HG02623 (cell line): ENCODE measurements around the gene RELB.
"Not testable (repeated sequence)": the region's sequence is repeated elsewhere in the genome, so short reads cannot be mapped to it uniquely, and the experiment has no call there.

ENCODE experiments used
- ATAC-seq: cut with Tn5 transposase; IDR thresholded peaks from one replicate; pipeline ENCODE4 v1.9.1; 2021; ENCODE audit warnings: moderate library complexity; ENCODE audit not compliant: unreplicated experiment

RELB gene

DNA sequence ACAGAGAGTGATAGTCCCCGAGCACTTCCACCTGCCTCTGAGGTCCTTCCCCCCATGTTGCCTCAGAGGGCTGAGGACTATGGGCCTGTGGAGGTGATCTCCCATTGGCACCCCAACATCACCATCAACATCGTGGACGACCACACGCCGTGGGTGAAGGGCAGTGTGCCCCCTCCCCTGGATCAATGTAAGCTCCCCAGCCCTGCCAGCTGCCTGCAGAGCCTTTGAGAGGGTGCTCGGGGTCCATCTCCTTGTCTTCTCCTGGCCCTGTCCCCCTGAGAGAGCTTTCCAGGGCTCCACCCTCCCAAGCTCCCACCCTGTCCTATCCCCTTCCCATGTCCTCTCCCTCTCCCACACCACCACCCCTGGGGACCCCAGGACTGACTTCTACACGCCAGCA, 14.9 kb upstream of the RELB start:
- ATAC-seq = no peak

DNA sequence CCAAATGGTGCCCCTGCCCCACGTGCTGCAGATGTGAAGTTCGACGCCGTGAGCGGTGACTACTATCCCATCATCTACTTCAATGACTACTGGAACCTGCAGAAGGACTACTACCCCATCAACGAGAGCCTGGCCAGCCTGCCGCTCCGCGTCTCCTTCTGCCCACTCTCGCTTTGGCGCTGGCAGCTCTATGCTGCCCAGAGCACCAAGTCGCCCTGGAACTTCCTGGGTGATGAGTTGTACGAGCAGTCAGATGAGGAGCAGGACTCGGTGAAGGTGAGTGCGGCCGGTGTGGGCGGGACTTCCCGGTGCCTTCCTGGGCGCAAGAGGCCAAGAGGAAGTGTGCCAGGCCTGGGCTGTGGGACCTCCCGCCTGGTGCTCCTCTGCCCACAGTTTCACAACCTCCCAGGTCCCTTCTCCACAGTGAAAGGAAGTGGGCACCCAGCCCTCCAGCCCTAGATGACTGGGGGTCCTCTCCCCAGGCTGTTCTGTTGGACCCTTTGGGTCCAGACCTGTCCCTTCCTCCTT, 14.1 kb upstream of the RELB start:
- no peak for ATAC-seq

DNA sequence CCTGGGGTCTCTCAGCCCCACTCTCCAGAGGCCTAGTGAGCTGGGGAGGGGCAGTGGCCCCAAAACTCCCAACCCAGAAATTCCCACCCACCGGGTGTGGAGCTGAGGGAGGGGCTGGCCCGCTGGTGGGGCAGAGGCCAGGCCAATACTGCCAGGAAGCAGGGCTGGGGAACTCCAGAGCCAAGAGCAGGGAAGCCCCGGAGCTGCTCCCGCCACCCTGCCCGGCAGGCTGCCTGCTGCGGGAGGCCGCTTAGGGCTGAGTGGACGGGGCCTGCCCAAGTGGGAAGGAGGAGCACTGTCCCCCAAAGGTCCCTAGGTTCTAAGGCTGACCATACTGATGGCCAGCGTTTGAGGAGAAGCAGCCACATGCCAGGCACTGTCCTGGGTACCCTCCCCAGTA, 13.0 kb upstream of the RELB start:
- ATAC-seq = no peak

DNA sequence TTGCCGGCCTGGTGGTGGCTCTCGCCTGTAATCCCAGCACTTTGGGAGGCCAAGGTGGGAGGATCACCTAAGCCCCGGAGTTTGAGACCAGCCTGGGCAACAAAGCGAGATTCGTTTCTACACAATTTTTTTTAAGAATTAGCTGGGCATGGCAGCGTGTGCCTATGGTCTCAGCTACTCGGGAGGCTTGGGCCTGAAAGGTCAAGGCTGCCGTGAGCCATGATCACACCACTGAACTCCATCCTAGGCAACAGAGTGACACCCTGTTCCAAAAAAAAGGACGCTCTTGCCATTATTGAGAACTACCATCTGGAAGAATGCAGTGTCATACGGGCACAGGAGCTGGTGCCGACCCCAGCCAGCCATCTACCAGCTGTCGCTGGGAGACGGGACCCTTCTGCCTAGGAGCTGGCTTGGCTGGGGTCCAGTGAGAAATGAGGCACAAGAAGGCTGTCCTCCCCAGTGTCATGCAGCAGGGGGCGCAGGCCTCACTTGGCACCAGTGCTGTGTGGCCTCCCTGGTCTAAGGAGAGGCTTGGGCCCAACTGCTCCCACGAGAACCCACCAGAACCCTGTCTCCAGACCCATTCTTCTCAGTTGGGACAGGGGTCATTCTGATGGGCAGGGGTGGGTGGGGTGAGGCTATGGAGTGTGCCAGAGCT, 12.2 kb upstream of the RELB start:
- ATAC-seq = no peak

DNA sequence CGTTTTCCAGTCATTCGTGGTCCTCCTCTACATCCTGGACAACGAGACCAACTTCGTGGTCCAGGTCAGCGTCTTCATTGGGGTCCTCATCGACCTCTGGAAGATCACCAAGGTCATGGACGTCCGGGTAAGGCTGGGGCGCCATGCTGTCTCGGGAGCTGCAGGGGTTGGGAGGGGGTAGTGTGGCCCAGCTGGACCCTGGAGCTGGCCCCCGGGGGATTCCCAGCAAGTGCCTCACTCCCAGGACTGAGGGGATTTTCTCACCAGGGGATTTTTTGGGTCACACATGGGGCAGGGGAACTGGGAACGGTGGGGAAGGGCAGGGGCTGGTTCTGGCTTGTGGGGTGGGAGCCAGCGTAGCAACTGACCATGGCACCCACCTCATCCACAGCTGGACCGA, 10.8 kb upstream of the RELB start:
- no peak for ATAC-seq

DNA sequence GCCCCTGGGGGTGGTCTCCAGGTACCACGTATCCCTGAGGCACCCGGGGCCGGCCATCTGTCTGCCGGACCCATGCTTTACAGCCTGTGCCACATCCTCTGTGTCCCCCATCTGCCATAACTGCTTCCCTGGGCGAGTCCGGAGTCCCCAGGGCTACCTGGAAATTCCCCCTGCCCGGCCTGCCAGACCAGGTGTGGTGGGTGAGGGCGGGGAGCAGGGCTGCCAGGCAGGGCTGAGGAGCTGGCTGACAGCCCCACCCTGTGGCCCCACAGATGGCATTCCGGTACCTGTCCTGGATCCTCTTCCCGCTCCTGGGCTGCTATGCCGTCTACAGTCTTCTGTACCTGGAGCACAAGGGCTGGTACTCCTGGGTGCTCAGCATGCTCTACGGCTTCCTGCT, 10.3 kb upstream of the RELB start:
- ATAC-seq = no peak

DNA sequence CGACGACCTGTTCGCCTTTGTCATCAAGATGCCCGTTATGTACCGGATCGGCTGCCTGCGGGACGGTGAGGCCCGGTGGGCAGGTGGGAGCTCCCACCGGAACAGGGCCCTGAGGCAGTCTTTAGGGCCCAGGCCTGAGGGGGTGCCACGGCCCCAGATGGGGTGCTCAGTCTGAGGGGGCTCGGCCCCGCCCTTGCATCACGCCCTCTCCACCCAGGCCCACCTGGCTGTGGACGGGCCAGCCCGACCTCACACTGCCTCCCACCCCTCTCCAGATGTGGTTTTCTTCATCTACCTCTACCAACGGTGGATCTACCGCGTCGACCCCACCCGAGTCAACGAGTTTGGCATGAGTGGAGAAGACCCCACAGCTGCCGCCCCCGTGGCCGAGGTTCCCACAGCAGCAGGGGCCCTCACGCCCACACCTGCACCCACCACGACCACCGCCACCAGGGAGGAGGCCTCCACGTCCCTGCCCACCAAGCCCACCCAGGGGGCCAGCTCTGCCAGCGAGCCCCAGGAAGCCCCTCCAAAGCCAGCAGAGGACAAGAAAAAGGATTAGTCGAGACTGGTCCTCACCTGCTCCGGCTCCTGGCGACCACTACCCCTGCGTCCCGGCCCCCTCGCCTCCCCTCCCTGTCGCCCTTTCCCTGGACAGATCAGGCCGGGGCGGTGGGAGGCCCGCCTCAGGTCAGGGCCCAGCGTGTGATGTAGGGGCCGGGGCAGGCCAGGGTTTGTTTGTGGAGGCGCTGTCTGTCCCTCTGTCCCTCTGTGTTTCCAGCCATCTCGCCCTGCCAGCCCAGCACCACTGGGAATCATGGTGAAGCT, 8.7 kb upstream of the RELB start:
- no peak for ATAC-seq

DNA sequence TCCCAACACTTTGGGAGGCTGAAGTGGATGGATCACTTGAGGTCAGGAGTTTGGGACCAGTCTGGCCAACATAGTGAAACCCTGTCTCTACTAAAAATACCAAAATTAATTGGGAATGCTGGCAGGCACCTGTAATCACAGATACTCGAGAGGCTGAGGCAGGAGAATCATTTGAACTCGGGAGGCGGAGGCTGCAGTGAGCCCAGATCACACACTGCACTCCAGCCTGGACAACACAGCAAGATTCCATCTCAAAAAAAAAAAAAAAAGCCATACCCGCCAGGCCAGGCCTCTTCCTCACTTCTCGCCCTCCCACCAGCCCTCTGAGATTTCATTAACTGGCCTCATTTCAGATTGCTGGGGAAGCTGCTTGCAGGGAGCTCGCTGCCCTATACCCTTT, 7.7 kb upstream of the RELB start:
- ATAC-seq = no peak

DNA sequence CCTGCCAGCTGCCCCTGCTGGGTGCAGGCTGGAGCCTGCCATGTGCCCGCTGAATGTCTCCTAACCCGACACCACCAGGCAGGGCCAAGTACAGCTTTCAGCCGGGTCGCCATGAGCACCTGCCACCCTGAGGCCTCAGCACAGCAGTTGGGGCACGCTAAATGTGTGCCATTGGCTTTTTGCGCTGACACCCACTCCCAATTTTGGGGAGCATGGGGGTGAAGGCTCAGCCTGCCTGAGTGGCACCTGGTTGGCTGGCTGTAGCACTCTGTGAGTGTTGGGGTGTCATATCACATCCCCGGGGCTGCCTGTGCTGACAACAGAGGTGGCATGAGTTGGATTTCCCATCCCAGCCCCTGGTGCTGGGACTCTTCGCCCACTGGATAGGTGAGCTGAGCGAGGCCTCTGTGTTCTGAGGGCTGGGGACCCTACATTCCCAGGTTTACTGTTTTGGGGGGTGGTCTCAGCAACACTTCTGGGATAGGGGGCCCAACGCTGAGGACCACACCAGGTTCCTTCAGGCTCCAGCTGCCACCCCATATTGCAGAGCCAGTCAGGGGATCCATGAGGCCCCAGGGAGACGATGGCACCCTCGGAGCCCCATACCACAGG, 7.2 kb upstream of the RELB start:
- no peak for ATAC-seq

DNA sequence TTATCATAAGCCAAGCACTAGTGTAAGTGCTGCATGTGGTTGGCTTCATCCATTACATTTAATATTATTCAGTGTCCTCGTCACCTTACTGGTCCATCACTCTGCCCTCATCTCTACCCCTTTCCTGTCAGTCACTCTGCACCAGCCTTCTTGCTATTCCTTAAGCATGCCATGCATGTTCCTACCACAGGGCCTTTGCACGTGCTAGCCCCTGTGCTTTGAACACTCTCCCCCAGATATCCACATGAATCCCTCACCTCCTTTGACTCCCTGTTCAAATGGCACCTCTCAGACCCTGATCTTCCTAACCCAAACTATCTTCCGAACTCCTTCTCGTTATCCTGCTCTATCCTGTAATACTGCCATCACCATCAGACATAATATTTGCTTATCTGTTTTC, 3.2 kb upstream of the RELB start:
- ATAC-seq = no peak

DNA sequence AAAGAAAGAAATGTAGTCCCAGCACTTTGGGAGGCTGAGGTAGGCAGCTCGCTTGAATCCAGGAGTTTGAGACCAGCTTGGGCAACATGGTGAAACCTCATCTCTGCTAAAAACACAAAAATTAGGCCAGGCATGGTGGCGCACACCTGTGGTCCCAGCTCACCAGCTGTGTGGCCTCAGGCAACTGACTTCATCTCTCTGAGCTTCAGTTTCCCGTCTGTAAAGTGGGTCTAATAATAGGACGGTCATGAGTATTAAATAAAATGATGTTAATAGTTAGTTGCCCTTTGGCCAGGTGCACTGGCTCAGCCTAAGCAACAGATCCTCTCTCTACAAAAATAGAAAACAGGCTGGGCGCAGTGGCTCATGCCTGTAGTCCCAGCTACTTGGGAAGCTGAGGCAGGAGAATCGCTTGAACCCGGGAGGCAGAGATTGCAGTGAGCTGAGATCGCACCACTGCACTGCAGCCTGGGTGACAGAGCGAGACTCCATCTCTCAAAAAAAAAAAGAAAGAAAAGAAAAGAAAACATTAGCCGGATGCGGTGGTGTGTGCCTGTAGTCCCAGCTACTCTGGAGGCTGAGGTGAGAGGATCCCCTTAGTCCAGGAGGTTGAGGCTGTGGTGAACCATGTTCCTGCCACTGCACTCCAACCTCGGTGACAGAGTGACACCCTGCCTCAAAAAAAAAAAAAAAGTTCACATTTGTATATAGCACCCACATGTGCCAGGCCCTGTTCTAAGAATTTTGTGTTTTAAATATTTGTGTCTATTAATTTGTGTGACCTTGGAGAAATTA, 1.9 kb upstream of the RELB start:
- not testable (repeated sequence) for ATAC-seq

DNA sequence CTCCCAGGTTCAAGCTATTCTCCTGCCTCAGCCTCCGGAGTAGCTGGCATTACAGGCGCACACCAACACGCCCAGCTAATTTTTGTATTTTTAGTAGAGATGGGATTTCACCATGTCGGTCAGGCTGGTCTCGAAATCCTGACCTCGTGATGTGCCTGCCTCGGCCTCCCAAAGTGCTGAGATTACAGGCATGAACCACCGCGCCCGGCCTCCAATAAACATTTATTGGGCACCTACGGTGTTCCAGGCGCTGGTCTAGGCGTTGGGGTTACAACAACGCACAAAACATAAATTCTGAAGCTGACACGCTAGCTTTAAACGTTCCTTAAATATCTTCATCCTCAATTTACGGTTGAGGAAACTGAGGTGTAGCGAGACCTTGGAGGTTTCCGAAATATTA, 599 bp upstream of the RELB start:
- not testable (repeated sequence) for ATAC-seq

DNA sequence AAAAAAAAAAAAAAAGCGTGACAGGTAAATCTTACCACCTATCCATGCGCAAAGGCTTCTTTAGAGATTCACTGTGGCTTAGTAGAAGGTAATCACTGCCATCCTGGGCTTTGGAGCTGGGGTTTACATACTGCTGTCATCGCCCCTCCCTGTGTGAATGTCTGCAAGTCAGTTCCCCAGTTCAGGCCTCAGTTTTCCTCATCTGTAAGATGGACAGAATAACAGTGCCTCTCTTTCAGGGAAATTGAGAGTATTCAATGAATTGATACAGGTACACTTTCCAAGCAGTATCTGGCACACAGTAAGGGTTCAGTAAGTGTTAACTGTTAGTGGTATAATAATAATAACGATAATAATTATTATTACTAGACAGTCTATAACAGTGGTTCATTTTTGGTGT, 2.2 kb downstream of the RELB start:
- ATAC-seq = no peak

DNA sequence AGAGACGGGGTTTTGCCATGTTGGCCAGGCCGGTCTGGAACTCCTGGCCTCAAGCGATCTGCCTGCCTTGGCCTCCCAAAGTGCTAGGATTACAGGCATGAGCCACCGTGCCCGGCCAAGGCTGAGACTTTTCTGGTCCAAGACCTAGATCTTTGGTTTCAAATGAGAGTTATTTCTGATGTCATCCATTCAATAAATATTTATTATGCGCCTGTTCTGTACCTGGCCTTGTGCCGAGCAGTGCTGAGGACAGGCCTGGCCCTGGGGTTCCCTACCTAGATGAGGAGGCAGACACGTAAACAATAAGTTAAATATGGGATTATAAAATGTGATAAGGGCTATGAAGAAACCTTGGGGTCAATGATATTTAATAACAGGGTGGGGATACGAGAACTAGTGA, 4.5 kb downstream of the RELB start:
- no peak for ATAC-seq

DNA sequence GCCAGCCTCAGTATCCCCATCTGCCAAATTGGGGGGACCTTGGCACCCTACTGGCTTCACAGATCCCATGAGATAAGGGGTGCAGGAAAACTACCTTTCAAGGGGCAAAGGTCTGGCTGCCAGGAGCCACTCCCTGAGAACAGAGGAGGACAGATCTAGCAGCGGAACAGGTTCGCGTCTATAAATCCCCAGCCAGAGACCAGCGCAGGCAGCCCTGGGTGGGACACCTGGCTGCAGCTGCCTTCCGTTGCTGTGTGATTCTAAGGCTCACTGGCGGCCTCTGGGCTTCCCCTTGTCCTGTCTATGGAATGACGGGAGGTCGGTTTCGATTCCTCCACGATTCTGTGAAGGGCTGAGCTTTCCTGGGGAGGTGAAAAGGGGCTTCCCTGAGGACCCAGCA, 7.3 kb downstream of the RELB start:
- no peak for ATAC-seq

DNA sequence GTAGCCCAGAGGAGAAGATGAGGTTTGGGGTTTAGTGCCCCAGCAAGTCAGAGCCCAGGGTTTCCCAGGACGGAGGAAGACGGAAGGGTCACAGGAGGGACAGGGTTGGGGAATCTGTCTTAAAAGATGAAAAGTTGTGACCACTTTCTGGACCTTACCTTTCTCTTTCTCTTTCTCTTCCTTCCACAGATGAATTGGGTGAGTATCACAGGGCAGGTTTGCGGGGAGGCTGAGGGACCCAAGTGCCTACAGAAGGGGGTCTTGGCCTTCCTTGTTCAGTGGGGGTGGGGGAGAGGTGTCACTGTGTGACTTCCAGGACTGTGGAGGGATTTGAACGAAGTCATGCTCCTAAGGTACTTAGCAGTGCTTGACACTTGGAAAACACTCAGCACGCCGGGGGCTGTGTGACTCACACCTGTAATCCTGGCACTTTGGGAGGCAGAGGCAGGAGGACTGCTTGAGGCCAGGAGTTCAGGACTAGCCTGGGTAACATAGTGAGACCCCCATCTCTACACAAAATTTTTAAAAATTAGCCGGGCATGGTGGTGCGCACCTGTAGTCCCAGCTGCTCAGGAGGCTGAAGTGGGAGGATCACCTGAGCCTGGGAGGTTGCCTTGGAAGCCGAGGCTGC, 8.5 kb downstream of the RELB start:
- ATAC-seq = no peak

DNA sequence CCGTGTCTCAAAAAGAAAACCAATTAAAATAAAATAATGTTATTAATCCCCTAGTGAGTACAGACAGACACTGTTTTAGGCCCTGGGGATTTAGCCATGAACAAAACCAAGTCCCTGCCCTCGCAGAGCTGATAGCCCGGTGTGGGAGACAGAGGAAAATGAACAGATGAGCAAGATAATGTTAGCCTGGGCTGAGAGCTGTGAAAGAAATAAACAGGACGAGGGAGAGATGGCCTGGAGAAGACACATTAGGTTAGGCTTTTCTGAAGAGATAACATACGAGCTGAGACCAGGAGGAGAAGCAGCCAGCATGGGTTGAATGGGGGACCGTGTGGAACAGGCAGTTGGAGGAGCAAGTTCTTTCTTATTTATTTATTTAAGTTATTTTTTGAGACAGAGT, 9.0 kb downstream of the RELB start:
- no peak for ATAC-seq

DNA sequence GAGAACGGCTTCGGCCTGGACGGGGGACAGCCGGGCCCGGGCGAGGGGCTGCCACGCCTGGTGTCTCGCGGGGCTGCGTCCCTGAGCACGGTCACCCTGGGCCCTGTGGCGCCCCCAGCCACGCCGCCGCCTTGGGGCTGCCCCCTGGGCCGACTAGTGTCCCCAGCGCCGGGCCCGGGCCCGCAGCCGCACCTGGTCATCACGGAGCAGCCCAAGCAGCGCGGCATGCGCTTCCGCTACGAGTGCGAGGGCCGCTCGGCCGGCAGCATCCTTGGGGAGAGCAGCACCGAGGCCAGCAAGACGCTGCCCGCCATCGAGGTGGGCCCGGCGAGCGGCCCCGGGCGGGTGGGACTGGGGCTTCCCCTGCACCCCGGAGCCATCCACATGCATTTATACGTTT, 10.7 kb downstream of the RELB start:
- no peak for ATAC-seq

DNA sequence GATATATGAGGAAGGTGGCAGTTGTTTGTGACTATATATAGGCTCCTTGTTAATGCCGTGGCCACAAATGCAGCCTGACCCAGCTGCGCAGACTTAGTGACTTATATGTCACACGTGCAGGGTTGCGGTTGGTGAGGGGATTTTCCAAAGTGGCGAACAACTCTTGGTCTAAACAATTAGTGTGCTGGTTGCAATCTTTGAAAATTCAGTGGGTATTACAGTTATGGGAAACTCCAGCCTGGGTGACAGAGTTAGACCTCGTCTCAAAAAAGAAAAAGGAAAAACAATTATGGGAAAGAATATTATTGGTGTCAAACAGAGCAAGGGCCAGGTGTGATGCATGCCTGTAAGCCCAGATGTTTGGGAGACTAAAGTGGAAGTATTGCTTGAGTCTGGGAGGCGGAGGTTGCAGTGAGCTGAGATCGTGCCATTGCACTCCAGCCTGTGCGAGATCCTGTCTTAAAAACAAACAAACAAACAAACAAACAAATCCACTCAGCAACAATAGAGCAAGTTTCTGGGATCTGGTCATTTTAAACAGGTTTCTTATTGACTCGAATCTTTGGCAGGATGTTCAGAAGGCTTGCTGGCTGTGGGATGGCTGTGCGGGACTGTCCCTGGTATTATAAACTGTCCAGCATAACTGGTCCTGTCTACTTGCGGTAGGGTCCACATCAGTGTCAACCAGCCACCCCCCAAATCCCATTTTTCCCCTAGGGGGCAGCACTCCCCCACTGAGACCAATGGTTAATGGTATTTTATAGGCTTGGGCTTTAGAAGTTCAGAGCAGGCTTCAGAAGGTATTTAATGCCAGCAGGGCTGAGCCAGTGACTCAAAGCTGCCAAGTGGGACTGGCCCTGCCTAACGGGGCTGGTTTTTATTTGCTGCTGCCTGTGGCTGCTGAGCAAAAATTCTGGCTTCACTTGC, 15.4 kb downstream of the RELB start:
- ATAC-seq = peak; percentile 53

DNA sequence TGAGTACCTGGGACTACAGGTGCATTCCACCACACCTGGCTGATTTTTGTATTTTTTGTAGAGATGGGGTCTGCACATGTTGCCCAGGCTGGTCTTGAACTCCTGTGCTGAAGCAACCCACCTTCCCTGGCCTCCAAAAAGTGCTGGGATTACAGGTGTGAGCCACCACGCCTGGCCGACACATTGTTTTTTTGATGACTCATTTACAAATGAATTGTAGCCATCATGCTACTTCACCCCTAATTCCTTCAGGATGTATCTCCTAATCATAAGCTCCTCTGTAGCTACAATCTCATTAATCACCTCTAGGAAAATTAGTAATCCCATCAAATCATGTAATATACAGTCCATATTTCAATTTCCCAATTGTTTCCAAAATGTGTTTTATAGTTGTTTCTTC, 17.9 kb downstream of the RELB start:
- ATAC-seq = no peak
